Keratinocyte (primary cell): ENCODE data around the gene C4orf50. TPM values are rescaled to one million over a fixed set of nuclear protein-coding genes. Genes with fewer than 3 reads are reported as not detected.

ENCODE experiments used
- DNase-seq: peaks from one replicate; pipeline ENCODE4 v3.0.0-alpha.2; 2011; ENCODE audit warnings: low read depth, missing footprints, low spot score
- FAIRE-seq: peaks from 2 replicates; lab custom pipeline; 2011; peaks lifted over from hg19 to GRCh38; lab: Jason Lieb, UNC
- H2AFZ ChIP-seq: 2 replicates; pipeline ENCODE4 v1.6.0; 2012; ENCODE audit warnings: low read length, control low read depth, inconsistent platforms; ENCODE audit not compliant: control insufficient read depth
- H3K27ac ChIP-seq: 2 replicates; pipeline ENCODE4 v1.5.1; 2011; ENCODE audit warnings: low read length; ENCODE audit not compliant: control insufficient read depth, insufficient read depth
- H3K27me3 ChIP-seq: 3 replicates; pipeline ENCODE4 v1.6.0; 2011; ENCODE audit warnings: low read length; ENCODE audit not compliant: control insufficient read depth, insufficient read depth; ENCODE audit errors: extremely low read depth
- H3K36me3 ChIP-seq, 2 experiments: 2 replicates in 1 of 2; 3 replicates in 1 of 2; pipeline ENCODE4 v1.5.1; 2011; ENCODE audit warnings: low read length in 2 of 2, mild to moderate bottlenecking in 1 of 2; ENCODE audit not compliant: control insufficient read depth in 2 of 2, insufficient read depth in 2 of 2; ENCODE audit errors: extremely low read depth in 1 of 2
- H3K4me1 ChIP-seq: 3 replicates; pipeline ENCODE4 v1.5.1; 2011; ENCODE audit warnings: low read length; ENCODE audit not compliant: control insufficient read depth, insufficient read depth; ENCODE audit errors: extremely low read depth
- H3K4me2 ChIP-seq: 3 replicates; pipeline ENCODE4 v1.6.0; 2011; ENCODE audit warnings: low read depth, low read length; ENCODE audit not compliant: control insufficient read depth, insufficient read depth; ENCODE audit errors: extremely low read depth
- H3K4me3 ChIP-seq, 3 experiments: fragments of 200-600 bp in 1 of 3; sonication (generic) in 1 of 3; 2 replicates in 2 of 3; 3 replicates in 1 of 3; pipeline ENCODE4 v1.5.1; 2011 to 2016; ENCODE audit warnings: low read length in 3 of 3, mild to moderate bottlenecking in 3 of 3, control low read depth in 2 of 3, inconsistent platforms in 1 of 3, low read depth in 1 of 3, mixed read lengths in 1 of 3, mixed run types in 1 of 3, moderate library complexity in 1 of 3; ENCODE audit not compliant: control insufficient read depth in 2 of 3, insufficient read depth in 2 of 3; ENCODE audit errors: extremely low read depth in 1 of 3
- H3K79me2 ChIP-seq: 2 replicates; pipeline ENCODE4 v1.6.0; 2012; ENCODE audit warnings: low read length; ENCODE audit not compliant: control insufficient read depth, insufficient read depth
- H3K9ac ChIP-seq: 3 replicates; pipeline ENCODE4 v1.6.0; 2011; ENCODE audit warnings: low read length; ENCODE audit not compliant: control insufficient read depth, insufficient read depth; ENCODE audit errors: extremely low read depth
- H3K9me1 ChIP-seq: 3 replicates; pipeline ENCODE4 v1.6.0; 2011; ENCODE audit warnings: low read length; ENCODE audit not compliant: control insufficient read depth, insufficient read depth; ENCODE audit errors: extremely low read depth
- H3K9me3 ChIP-seq: 2 replicates; pipeline ENCODE4 v1.5.1; 2012; ENCODE audit warnings: low read depth, low read length; ENCODE audit not compliant: control insufficient read depth
- H4K20me1 ChIP-seq: 3 replicates; pipeline ENCODE4 v1.6.0; 2011; ENCODE audit warnings: low read length; ENCODE audit not compliant: control insufficient read depth, insufficient read depth; ENCODE audit errors: extremely low read depth
- EZH2 ChIP-seq: IDR thresholded peaks from one replicate; pipeline ENCODE4 v1.6.1; 2012; ENCODE audit warnings: inconsistent platforms, mild to moderate bottlenecking, low read length, moderate library complexity
- dilution Hi-C: fragments of 300-500 bp; cut with MboI; formaldehyde crosslinking; loops from one replicate; pipeline ENCODE4 v1.7.0; 2020; ENCODE audit warnings: low sequenced_read_pairs; ENCODE audit not compliant: extremely low pct_ligation_motif_present
- polyA plus RNA-seq, 5 experiments: library from polyadenylated mRNA; depleted of rRNA in 3 of 5; stranded (reverse) in 3 of 5; stranded (forward) in 1 of 5; unstranded in 1 of 5; fragments of >200 nt; gene quantifications; 1 replicate in 1 of 5; 2 replicates in 3 of 5; 3 replicates in 1 of 5; pipeline versions ENCODE4 v1.2.1 to v1.2.3, GENCODE V29; 2011 to 2012; ENCODE audit warnings: missing spikeins in 2 of 5, low read depth in 1 of 5, low replicate concordance in 1 of 5
- TF ChIP-seq, protein P1 (sequence below), 3 experiments: IDR thresholded peaks in 1 of 3; conservative IDR thresholded peaks in 1 of 3; optimal IDR thresholded peaks in 1 of 3; 2 replicates in 2 of 3; 3 replicates in 1 of 3; pipeline versions ENCODE3 to v1.5.1; 2011; ENCODE audit warnings: low read length in 3 of 3, mild to moderate bottlenecking in 3 of 3, moderate library complexity in 2 of 3, control low read depth in 1 of 3, inconsistent platforms in 1 of 3; ENCODE audit not compliant: insufficient read depth in 2 of 3; ENCODE audit errors: extremely low read depth in 1 of 3

The C4orf50 gene
- polyA plus RNA-seq, 1 donor (not counting 4 experiments of a cell fraction or from before 2014, with no cell fraction given): not detected

GRCh38 chr4:6041800-6042199 is 23.6 kb upstream of the C4orf50 start:
- no peak for DNase-seq
- dilution Hi-C loops: no loop called here

GRCh38 chr4:6038711-6039110 is 20.5 kb upstream of the C4orf50 start:
- H3K9me1 ChIP-seq: no peaks in the 10 kb centered on the region
- dilution Hi-C loops: no loop called here

More at GRCh38 chr4:6041800-6042199, 23.6 kb upstream of the C4orf50 start:
- Histone ChIP-seq H3K27me3 (no peaks in the 10 kb centered on the region), H2AFZ (no peak overlapping the region), H3K9ac (no peak overlapping the region), H4K20me1 (no peaks in the 10 kb centered on the region), H3K79me2 (no peaks in the 10 kb centered on the region), H3K4me2 (no peak overlapping the region), H3K9me3 (no peaks in the 10 kb centered on the region), H3K4me3 (no peak overlapping the region), H3K27ac (no peak overlapping the region), H3K9me1 (no peaks in the 10 kb centered on the region), H3K4me1 (no peaks in the 10 kb centered on the region), H3K36me3 (no peaks in the 10 kb centered on the region)
- TF ChIP-seq EZH2: no peak
- TF ChIP-seq, protein P1, sequence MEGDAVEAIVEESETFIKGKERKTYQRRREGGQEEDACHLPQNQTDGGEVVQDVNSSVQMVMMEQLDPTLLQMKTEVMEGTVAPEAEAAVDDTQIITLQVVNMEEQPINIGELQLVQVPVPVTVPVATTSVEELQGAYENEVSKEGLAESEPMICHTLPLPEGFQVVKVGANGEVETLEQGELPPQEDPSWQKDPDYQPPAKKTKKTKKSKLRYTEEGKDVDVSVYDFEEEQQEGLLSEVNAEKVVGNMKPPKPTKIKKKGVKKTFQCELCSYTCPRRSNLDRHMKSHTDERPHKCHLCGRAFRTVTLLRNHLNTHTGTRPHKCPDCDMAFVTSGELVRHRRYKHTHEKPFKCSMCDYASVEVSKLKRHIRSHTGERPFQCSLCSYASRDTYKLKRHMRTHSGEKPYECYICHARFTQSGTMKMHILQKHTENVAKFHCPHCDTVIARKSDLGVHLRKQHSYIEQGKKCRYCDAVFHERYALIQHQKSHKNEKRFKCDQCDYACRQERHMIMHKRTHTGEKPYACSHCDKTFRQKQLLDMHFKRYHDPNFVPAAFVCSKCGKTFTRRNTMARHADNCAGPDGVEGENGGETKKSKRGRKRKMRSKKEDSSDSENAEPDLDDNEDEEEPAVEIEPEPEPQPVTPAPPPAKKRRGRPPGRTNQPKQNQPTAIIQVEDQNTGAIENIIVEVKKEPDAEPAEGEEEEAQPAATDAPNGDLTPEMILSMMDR (optimal IDR thresholded peaks at IDR 0.05 in 1 of 3, IDR thresholded peaks at IDR 0.05 in 1 of 3, conservative IDR thresholded peaks at IDR 0.05 in 1 of 3; ENCODE audit: extremely low read depth in 1 of 3, insufficient read depth in 2 of 3, low read length in 3 of 3): no peak
- FAIRE-seq: no peak

More at GRCh38 chr4:6038711-6039110, 20.5 kb upstream of the C4orf50 start:
- no peak overlapping the region for H2AFZ ChIP-seq
- no peak overlapping the region for H3K27ac ChIP-seq
- no peaks in the 10 kb centered on the region for H3K36me3 ChIP-seq
- no peaks in the 10 kb centered on the region for H4K20me1 ChIP-seq
- DNase-seq (no peak), FAIRE-seq (no peak)
- TF ChIP-seq, protein P1 (optimal IDR thresholded peaks at IDR 0.05 in 1 of 3, IDR thresholded peaks at IDR 0.05 in 1 of 3, conservative IDR thresholded peaks at IDR 0.05 in 1 of 3; ENCODE audit: extremely low read depth in 1 of 3, insufficient read depth in 2 of 3, low read length in 3 of 3): no peak
- TF ChIP-seq EZH2: no peak
- H3K9ac ChIP-seq: no peak overlapping the region
- H3K27me3 ChIP-seq: no peaks in the 10 kb centered on the region
- no peaks in the 10 kb centered on the region for H3K79me2 ChIP-seq
- no peak overlapping the region for H3K4me3 ChIP-seq
- H3K9me3 ChIP-seq: no peaks in the 10 kb centered on the region
- H3K4me2 ChIP-seq: no peak overlapping the region
- no peaks in the 10 kb centered on the region for H3K4me1 ChIP-seq
